ENCODE measurements around the gene ATP5F1D.
"Not testable (repeated sequence)": the region's sequence is repeated elsewhere in the genome, so short reads cannot be mapped to it uniquely, and the experiment has no call there.

Gene ATP5F1D

GRCh38 chr19:1241417-1242095, at the start of gene ATP5F1D:
Gene ATP5F1D (plus strand): TSS chr19:1241751. CDS start chr19:1241851, 100 bp downstream.
- DNase-seq (ENCODE audit: extremely low read depth, low read depth), result no peak
- no peak for TF ChIP-seq CTCF (IDR thresholded peaks at IDR 0.05; ENCODE audit: low read depth, low read length, missing control alignments)
- peak within 1 kb of the TSS; percentile 79 for H3K4me3 ChIP-seq (replicated peaks; ENCODE audit: low read depth, low read length)

- no peak for TF ChIP-seq CTCF (IDR thresholded peaks at IDR 0.05; ENCODE audit: low read depth, low read length, missing control alignments)
- DNase-seq (ENCODE audit: extremely low read depth, low read depth), result no peak
- no peak overlapping the region for H3K4me3 ChIP-seq (replicated peaks; ENCODE audit: low read depth, low read length)
Measured at GRCh38 chr19:1199531-1199930, 42.0 kb upstream of the ATP5F1D start.

- H3K4me3 ChIP-seq (replicated peaks; ENCODE audit: low read depth, low read length); DNase-seq (ENCODE audit: extremely low read depth, low read depth): not testable (repeated sequence)
Measured at GRCh38 chr19:1200614-1201013, 40.9 kb upstream of the ATP5F1D start.

- DNase-seq (ENCODE audit: extremely low read depth, low read depth), result peak; percentile 75
- TF ChIP-seq CTCF (IDR thresholded peaks at IDR 0.05; ENCODE audit: low read depth, low read length, missing control alignments), result no peak
- H3K4me3 ChIP-seq (replicated peaks; ENCODE audit: low read depth, low read length), result peak within 1 kb of the TSS; percentile 92
Measured at GRCh38 chr19:1205114-1206099, 36.1 kb upstream of the ATP5F1D start, which contains the start of gene STK11. Gene STK11 (plus strand): TSS chr19:1205778. CDS start chr19:1206914, 1,136 bp downstream.

GRCh38 chr19:1206150-1206863, 35.2 kb upstream of the ATP5F1D start:
- H3K4me3 ChIP-seq (replicated peaks; ENCODE audit: low read depth, low read length), result peak overlapping the region; percentile 92
- DNase-seq (ENCODE audit: extremely low read depth, low read depth), result no peak
- no peak for TF ChIP-seq CTCF (IDR thresholded peaks at IDR 0.05; ENCODE audit: low read depth, low read length, missing control alignments)

- no peak for TF ChIP-seq CTCF (IDR thresholded peaks at IDR 0.05; ENCODE audit: low read depth, low read length, missing control alignments)
- DNase-seq (ENCODE audit: extremely low read depth, low read depth), result no peak
- H3K4me3 ChIP-seq (replicated peaks; ENCODE audit: low read depth, low read length), result peak overlapping the region; percentile 92
Measured at GRCh38 chr19:1206864-1207450, 34.6 kb upstream of the ATP5F1D start.

- peak overlapping the region; percentile 27 for H3K4me3 ChIP-seq (replicated peaks; ENCODE audit: low read depth, low read length)
- not testable (repeated sequence) for DNase-seq (ENCODE audit: extremely low read depth, low read depth)
Measured at GRCh38 chr19:1208830-1209229, 32.7 kb upstream of the ATP5F1D start.
